SW480 (cell line): Measurements from ENCODE around the gene ZBTB3.
"Not testable (repeated sequence)": the region's sequence is repeated elsewhere in the genome, so short reads cannot be mapped to it uniquely, and the experiment has no call there.

Experiments
- DNase-seq: peaks from one replicate; pipeline ENCODE4 v3.0.0-alpha.2; 2016; ENCODE audit warnings: low spot score

Gene ZBTB3

DNA sequence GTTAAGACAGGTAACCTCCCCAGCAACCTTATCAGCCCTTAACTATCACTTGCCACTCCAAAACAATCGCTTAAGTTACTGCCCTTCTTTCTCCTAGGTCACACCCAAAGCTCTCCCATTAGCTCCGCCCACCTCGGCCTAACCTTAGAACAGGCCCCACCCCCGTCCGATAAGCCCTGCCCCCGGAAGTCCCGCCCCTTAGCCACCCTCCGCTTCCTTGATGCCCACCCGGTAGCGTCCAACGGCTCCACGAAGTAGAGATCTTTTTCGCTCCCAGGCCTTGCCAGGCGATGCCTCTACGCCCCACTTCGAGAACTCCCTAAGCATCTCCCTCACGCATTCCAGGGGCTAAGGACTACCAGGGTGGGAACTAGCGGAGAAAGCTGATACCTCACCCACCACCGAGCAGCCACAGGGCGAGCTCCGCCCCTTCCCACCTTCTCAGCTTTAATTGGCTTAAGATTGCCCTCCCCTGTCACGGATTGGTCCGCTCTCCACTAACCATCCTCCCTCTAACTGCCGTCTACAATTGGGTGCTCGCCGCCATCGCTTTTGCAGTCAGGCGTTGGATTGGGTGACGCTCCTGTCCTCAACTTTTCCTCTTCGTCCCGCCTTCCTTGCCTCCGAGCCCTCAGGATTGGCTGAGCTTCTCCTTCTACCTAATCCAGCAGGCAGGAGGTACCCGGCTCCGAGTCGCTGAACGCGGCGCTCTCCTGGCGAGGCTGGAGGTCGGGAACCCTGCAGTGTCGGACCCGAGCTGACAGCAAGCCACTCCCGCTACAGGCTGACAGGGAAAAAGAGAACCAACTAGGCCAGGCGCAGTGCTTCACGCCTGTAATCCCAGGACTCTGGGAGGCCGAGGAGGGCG is at the start of gene ZBTB3:
Gene ZBTB3, minus strand, starts transcription at position 425 of the 868 bp plus-strand sequence. CDS start 496 bp downstream, outside the sequence.
- peak; percentile 100 for DNase-seq

DNA sequence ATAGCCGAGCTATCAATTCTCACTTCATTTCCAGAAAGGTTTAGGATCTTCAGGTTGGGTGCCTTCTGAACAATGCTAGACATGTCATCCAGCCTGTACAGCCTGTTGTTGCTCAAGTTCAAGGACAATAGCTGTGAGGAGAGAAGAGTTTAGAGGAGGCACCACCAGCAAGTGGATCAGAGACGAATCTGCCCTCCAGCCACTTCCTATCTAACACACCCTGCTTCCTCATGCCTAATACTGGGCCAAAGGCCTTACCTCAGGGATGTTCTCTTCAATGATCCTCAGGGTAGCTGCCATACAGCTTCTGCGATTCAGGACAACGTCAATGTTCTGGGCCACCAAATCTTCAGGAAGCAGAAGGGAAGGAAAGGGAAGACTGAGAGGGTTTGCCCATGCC is 47.1 kb upstream of the ZBTB3 start:
- DNase-seq, result no peak

DNA sequence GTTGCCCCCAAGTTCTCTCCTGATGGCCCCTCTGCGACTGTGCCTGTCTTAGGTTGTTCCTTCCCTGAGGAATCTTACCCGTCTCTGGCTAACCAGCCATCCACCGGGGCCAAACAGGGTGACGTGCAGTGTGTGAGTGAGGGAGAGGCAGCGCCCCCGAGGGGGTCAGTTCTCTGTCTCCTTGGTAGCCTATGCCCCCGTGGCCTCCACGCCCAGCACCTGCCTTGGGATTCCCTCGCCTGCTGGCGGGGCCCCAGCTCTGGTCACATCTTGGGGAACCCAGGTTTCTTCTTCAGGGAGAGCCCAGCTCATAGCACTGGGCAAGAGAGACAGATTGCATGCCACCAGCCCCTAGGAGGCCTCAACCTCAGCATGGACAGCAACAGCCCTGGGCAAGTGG is 45.5 kb upstream of the ZBTB3 start:
- DNase-seq, result no peak

DNA sequence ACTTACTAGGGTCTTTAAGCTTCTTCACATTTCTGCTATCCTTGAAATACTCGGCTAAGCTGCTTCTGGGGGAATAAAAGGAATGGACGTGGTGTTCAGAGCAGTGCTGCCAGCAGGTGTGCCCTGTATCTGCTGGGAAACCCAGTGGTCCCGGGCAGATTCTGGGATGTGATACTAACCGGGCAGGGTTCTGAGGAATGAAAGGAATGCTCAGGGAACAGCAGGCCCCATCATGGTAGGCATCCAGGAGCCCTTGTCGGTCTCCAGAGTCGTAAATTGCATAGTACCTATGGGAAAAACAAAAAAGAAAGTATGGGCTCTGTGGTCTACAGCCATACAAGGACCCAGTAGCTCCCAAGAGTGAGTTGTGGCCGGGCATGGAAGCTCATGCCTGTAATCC is 42.3 kb upstream of the ZBTB3 start:
- no peak for DNase-seq

DNA sequence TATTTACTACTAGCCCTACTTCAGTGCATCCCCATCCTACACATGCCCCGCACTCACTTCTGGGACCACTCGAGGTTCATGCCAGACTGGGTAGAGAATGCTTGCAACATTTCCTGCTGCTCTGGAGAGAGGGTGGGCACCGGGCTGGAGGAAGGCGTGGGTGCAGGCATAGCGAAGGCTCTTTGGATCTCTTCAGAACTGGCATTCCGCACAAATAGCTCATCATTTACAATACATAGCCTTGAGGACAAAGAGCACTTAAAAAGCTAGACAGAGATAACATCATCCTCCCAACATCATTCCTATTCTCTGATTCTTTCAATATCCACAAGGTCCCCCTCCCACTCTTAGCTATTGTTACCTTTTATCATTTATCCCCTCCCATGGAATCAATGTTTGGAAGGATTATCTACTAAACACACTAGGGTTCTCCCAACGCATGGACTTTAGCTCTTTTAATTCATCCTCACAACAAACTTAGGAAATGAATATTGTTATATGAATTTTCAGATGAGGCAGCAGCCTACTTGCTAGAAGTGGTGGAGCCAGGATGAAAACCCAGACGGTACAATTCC is 40.3 kb upstream of the ZBTB3 start:
- DNase-seq, result no peak

DNA sequence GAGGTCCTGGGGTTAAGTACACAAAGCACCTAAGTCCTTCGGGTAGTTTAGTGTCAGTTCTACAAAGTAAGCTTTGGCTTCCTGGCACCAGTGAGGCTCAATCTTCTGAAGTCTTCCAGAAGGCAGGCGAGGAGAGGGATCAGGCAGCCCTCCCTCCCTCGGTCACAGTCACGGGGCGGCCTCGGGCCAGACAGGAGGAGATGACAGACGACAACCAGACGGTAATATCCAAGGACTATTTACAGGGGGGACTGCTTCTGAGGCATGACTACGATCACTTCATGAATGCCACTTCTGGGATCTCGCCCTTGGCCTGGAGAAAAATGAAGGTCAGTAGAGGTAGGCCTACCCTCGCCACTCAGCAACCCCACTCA is 38.2 kb upstream of the ZBTB3 start:
- no peak for DNase-seq

DNA sequence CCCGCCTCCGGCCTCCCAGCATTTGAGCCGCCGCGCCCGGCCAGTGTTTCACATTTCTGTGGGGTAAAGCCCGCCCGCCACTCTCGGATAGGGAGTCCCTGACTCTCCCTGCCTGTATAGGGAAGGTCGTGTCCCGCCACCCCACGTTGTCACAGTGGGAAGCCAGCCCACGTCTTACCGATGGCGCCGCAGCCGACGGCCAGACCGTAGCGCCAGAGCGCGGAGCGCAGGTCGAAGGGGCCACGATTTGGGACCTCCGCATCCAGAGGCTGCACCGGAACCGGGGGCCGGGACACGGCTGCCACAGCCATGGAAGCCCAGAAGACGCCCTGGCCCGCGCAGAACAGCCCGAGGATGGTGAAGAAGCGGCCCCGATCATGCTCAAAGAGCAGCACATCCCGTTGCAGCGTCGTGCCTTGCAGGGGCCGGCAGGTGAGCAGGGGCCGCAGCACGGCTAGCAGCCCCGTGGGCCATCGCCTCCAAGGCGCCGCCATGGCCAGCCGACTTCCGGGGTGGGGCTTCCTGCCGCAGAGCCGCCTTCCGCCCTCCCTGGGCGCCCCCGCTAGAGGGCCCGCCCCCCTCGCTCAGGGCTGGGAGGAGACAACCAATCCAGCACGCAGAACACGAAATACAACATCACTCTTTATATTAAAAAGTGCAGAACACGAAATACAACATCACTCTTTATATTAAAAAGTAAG is 37.7 kb upstream of the ZBTB3 start, which contains the start of gene TMEM223:
Gene TMEM223, minus strand, starts transcription at position 506 of the 701 bp plus-strand sequence. Its CDS starts 12 bp downstream, at position 494.
- peak; percentile 80 for DNase-seq

DNA sequence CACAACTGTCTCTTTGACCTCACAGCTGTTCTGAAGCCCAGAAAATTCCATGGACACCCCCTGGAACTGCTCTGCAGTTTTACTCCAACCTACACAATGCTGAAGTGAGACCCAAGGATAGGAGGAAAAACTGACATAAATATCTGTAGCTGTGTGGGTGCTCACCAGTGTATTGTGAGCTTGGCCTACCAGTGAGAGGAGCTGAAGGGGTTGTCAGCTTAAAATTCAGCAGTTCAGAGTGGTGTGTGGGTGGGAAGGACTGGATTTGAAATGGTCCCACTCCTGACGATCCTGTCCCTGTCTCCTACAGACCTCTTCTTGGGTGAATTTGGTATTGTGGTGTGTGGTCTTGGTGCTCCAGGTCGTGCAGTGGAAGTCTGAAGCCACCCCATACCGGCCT is 35.6 kb upstream of the ZBTB3 start:
- DNase-seq, result no peak

DNA sequence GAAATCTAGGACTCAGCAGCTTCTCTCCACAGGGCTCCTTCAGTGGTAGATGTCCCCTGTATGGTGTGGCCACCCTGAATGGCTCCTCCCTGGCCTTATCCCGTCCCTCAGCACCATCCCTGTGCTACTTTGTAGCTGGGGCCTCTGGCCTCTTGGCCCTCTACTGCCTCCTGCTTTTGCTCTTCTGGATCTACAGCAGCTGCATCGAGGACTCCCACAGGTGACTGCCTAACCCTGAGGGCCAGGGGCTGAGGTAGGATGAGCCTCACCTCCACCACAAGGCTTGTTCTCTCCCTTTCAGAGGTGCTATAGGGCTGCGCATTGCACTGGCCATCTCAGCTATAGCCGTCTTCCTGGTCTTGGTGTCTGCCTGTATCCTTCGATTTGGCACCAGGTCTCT is 35.0 kb upstream of the ZBTB3 start:
- DNase-seq, result no peak

DNA sequence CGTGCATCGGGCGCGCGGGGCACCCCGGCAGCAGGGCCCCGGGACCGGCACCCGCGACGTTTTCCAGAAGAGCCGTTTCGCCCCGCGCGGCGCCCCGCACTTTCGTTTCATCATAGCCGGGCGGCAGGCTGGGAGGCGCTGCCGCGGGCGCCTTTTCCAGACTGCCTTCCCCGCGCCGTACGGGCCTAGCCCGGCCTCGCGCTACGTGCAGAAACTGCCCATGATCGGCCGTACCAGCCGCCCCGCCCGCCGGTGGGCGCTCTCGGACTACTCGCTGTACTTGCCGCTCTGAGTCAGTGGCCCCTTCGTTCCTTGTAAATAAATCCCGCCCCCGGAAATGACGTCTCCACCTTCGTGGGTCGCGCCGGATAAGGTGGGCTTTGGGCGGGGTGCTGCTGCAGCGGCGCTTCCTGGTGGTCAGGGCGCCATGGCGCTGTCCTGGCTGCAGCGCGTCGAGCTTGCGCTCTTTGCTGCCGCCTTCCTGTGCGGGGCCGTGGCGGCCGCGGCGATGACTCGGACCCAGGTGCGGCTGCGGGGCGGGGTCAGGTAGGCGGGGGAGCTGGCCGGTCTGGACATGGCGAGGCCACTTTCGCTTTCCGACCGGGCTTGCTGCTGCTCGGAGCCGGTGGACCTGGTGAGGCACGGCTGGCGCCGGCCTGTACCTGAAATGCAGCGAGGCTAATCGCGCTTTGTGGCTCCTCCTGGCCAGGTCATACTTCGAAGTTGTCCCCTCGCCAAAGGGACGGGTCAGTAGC is 33.2 kb upstream of the ZBTB3 start, which contains the start of gene TMEM179B:
Gene TMEM179B, plus strand, starts transcription at position 398 of the 755 bp plus-strand sequence. Its CDS starts 30 bp downstream, at position 428.
- peak; percentile 99 for DNase-seq

DNA sequence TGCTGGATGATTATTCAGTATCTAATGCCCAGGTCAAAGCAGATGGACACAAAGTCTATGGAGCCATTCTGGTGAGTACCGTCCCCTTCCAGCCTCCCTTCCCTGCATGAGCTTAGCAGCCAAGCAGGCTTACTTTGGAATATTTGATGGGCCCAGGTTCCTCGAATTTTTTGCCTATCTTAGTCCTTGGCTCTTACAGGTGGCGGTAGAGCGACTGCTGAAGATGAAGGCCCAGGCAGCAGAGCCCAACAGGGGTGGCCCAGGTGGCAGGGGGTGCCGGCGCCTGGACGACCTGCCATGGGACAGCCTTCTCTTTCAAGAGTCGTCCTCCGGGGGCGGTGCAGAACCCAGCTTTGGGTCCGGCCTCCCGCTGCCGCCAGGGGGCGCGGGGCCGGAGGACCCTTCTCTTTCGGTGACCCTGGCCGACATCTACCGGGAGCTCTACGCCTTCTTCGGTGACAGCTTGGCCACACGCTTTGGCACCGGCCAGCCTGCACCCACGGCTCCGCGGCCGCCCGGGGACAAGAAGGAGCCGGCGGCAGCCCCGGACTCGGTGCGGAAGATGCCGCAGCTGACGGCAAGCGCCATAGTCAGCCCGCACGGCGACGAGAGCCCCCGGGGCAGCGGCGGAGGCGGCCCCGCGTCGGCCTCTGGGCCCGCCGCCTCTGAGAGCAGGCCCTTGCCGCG is 32.5 kb upstream of the ZBTB3 start:
- peak; percentile 90 for DNase-seq

DNA sequence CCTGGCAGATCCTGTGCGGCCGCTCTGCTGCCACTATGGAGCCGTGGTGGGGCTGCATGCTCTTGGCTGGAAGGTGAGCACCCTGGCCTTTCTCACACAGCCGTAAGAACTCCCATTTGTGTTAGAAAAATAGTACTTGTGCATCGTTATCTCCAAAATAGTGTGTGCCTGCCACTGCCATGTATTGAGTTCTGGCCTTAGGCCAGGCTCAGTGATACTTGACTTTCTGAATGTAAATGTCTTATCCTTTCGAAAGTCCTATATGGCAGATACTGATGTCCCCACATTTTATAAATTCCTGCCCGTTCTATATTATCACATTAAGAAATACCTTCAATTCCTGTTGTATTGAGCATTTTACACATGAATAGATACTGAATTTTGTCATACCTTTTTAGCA is 28.8 kb upstream of the ZBTB3 start:
- no peak for DNase-seq

DNA sequence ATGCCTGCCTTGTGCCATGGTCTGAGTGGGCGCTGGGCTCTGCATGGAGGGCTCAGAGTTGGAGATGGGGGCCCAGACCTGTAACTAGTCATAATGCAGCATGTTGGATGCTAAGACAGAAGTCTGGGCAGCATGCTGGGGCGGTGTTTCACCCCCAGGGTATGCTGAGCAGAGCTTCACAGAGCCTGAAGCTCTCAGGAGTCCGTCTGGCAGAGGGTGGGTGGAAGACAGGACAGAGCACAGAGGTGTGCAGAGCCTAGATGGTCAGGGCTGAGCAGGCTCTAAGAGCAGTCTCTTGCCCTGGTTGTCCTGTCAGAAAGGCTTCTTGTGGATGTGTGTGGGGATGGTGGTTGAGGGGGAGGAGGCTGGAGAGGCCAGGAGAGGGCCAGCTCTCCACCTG is 24.5 kb upstream of the ZBTB3 start:
- DNase-seq, result no peak

DNA sequence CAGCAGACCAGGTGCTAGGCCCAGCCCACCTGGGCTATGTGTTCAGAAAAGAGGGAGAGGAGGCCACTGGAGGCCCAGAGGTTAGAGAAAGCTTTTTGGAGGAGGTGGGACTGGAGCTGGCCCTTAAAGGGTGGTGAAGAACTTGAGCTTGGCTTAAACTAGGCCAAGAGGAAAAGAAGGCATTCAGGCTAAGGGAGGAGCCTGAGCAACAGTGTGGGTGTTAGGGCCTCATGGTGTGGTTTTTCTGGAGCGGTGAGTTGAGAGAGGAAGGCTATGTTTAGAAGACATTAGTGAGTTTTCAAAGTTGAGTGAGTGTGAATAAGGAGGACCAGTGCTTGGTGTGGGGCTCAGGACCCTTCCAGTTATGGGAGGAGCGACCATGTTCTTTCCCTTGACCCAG is 23.4 kb upstream of the ZBTB3 start:
- no peak for DNase-seq

DNA sequence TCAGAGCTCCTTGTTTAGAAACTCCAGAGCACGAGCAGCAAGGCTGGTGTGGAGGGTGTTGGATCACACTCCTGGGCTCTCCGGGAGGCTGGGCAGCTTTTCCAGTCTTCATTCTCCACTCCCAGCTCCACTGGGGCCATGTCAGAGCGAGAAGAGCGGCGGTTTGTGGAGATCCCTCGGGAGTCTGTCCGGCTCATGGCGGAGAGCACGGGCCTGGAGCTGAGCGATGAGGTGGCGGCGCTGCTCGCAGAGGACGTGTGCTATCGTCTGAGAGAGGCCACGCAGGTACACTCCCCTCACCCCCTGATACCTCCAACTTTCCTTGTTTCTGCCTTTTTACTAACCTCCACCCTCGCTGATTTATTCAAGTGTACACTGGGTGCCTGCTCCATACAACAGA is 21.7 kb upstream of the ZBTB3 start:
- DNase-seq, result no peak

DNA sequence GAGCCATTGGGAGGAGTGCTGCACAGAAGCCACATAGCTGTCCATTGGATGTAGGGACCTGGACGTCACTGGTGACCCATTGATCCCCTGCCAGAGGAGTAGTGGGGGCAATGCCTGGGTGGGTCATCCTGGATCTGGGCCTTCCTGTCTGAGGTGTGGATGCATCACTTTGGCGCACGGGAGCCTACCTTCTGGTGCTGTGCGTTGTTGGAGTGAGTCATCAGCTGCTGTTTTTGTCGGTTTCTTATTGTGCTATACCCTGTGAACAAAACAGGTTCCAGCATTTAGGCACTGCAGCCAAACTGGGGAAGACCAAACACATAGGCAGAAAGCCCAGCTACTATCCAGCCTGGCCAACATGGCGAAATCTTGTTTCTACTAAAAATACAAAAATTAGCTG is 20.4 kb upstream of the ZBTB3 start:
- no peak for DNase-seq

DNA sequence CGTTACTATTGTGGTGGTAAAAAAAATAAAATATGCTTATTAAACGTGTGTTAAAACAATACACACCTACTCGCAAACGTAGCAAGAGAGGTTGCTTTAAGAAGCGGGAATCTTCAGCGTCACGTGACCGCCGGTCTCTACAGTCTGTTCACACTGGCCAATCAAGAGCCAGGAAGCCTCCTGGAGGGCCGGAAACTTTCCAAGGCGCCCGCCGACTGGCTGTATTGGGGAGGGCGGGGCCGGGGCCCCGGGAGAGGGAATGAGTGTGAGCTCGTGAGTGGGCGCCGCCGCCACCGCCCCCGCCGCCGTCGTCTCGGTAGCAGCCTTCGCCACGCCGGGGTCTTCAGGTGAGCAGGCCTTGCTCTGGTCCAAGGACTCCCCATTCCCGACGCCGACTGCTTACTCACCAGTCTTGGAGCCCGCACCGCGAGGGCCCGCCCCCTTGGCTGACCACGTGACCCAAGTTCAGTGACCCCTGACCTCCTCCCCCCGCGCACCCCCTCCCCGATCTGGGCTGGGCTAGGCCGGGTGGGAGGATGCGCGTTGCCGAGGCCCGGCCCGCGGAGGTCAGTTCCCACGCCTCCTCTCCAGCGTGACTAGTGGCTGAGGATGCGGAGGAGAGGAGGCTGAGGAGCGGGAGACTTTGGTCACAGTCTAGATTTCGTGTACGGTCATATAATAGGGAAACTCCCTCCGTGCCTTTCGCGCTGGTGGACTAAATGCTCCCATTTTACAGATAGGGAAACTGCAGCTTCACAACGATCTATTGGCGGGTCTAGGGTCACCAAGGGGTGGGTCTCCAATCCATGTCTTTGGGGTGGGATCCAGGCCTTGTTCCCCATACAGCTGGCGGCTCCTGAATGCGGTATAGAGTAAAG is 17.4 kb upstream of the ZBTB3 start, which contains the start of gene TAF6L:
Gene TAF6L, plus strand, starts transcription at position 253 of the 878 bp plus-strand sequence. CDS start 4,388 bp downstream, outside the sequence.
- peak; percentile 96 for DNase-seq

DNA sequence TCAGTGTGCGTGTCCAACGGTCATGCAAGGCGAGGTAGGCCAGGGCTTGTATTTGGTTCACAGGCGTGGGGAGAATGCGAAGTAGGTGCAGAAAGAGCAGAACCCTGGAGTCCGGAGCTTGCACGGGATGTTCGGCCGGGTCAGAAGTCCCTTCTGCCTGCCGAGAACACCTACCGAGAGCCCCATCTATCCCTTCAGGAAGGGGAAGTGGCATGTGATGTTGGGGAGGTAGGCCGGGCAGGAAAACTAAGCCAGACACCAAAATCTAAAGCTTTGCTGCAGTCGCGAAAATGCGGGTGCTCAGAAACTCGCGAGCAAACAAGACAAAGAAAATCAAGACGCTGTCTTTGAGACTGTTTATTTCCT is 16.8 kb upstream of the ZBTB3 start:
- no peak for DNase-seq

DNA sequence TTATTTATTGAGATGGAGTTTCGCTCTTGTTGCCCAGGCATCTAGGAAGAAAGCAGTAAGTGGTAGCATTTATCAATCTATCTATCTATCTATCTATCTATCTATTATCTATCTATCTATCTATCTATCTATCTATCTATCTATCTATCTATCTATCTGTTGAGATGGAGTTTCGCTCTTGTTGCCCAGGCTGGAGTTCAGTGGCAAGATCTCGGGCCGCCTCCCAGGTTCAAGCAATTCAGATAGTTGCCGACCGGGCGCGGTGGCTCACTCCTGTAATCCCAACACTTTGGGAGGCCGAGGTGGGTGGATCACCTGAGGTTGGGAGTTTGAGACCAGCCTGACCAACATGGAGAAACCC is 6.9 kb upstream of the ZBTB3 start:
- DNase-seq, result not testable (repeated sequence)
